ENCODE results near the gene SMIM12.

The SMIM12 gene

GRCh38 chr1:34846265-34846664, 13.3 kb downstream of the SMIM12 start:
- no peak for DNase-seq
- H3K27me3 ChIP-seq (replicated peaks; ENCODE audit: control insufficient read depth, insufficient read depth, low read length, poor library complexity, severe bottlenecking), result no peaks in the 10 kb centered on the region
- no peak overlapping the region for H3K27ac ChIP-seq (ENCODE audit: insufficient read depth, low read length, poor library complexity, severe bottlenecking)
- H3K36me3 ChIP-seq (ENCODE audit: control insufficient read depth, insufficient read depth, low read length), result peaks cover 12% of the 10 kb centered on the region
- no peak overlapping the region for H3K4me3 ChIP-seq (ENCODE audit: insufficient read depth, low read depth, low read length, poor library complexity, severe bottlenecking)
- H3K9me3 ChIP-seq (ENCODE audit: control insufficient read depth, low read length), result no peaks in the 10 kb centered on the region
- H3K4me1 ChIP-seq (ENCODE audit: control insufficient read depth, insufficient read depth, low read length, poor library complexity, severe bottlenecking), result no peaks in the 10 kb centered on the region

GRCh38 chr1:34845131-34845901, 14.2 kb downstream of the SMIM12 start:
- no peak for DNase-seq
- no peak overlapping the region for H3K27ac ChIP-seq (ENCODE audit: insufficient read depth, low read length, poor library complexity, severe bottlenecking)
- H3K4me3 ChIP-seq (ENCODE audit: insufficient read depth, low read depth, low read length, poor library complexity, severe bottlenecking), result no peak overlapping the region
- H3K36me3 ChIP-seq (ENCODE audit: control insufficient read depth, insufficient read depth, low read length), result peaks cover 9% of the 10 kb centered on the region
- H3K27me3 ChIP-seq (replicated peaks; ENCODE audit: control insufficient read depth, insufficient read depth, low read length, poor library complexity, severe bottlenecking), result no peaks in the 10 kb centered on the region
- no peaks in the 10 kb centered on the region for H3K9me3 ChIP-seq (ENCODE audit: control insufficient read depth, low read length)
- no peaks in the 10 kb centered on the region for H3K4me1 ChIP-seq (ENCODE audit: control insufficient read depth, insufficient read depth, low read length, poor library complexity, severe bottlenecking)

- no peaks in the 10 kb centered on the region for H3K4me1 ChIP-seq (ENCODE audit: control insufficient read depth, insufficient read depth, low read length, poor library complexity, severe bottlenecking)
- H3K36me3 ChIP-seq (ENCODE audit: control insufficient read depth, insufficient read depth, low read length), result peaks cover 8% of the 10 kb centered on the region
- H3K27ac ChIP-seq (ENCODE audit: insufficient read depth, low read length, poor library complexity, severe bottlenecking), result no peak overlapping the region
- H3K27me3 ChIP-seq (replicated peaks; ENCODE audit: control insufficient read depth, insufficient read depth, low read length, poor library complexity, severe bottlenecking), result no peaks in the 10 kb centered on the region
- no peak for DNase-seq
- no peak overlapping the region for H3K4me3 ChIP-seq (ENCODE audit: insufficient read depth, low read depth, low read length, poor library complexity, severe bottlenecking)
- H3K9me3 ChIP-seq (ENCODE audit: control insufficient read depth, low read length), result no peaks in the 10 kb centered on the region
These were observed 15.3 kb downstream of the SMIM12 start for GRCh38 chr1:34844252-34844634.

- H3K4me1 ChIP-seq (ENCODE audit: control insufficient read depth, insufficient read depth, low read length, poor library complexity, severe bottlenecking), result no peaks in the 10 kb centered on the region
- peaks cover 6% of the 10 kb centered on the region for H3K36me3 ChIP-seq (ENCODE audit: control insufficient read depth, insufficient read depth, low read length)
- H3K4me3 ChIP-seq (ENCODE audit: insufficient read depth, low read depth, low read length, poor library complexity, severe bottlenecking), result no peak overlapping the region
- H3K27ac ChIP-seq (ENCODE audit: insufficient read depth, low read length, poor library complexity, severe bottlenecking), result no peak overlapping the region
- no peak for DNase-seq
- H3K27me3 ChIP-seq (replicated peaks; ENCODE audit: control insufficient read depth, insufficient read depth, low read length, poor library complexity, severe bottlenecking), result no peaks in the 10 kb centered on the region
- no peaks in the 10 kb centered on the region for H3K9me3 ChIP-seq (ENCODE audit: control insufficient read depth, low read length)
These were observed 15.9 kb downstream of the SMIM12 start for GRCh38 chr1:34843392-34844251.

GRCh38 chr1:34842952-34843371, 16.6 kb downstream of the SMIM12 start:
- H3K9me3 ChIP-seq (ENCODE audit: control insufficient read depth, low read length), result no peaks in the 10 kb centered on the region
- no peak overlapping the region for H3K4me3 ChIP-seq (ENCODE audit: insufficient read depth, low read depth, low read length, poor library complexity, severe bottlenecking)
- peaks cover 5% of the 10 kb centered on the region for H3K36me3 ChIP-seq (ENCODE audit: control insufficient read depth, insufficient read depth, low read length)
- no peak overlapping the region for H3K27ac ChIP-seq (ENCODE audit: insufficient read depth, low read length, poor library complexity, severe bottlenecking)
- H3K27me3 ChIP-seq (replicated peaks; ENCODE audit: control insufficient read depth, insufficient read depth, low read length, poor library complexity, severe bottlenecking), result no peaks in the 10 kb centered on the region
- DNase-seq, result no peak
- H3K4me1 ChIP-seq (ENCODE audit: control insufficient read depth, insufficient read depth, low read length, poor library complexity, severe bottlenecking), result no peaks in the 10 kb centered on the region

- Histone ChIP-seq H3K27ac (ENCODE audit: insufficient read depth, low read length, poor library complexity, severe bottlenecking) (no peak overlapping the region), H3K4me3 (ENCODE audit: insufficient read depth, low read depth, low read length, poor library complexity, severe bottlenecking) (no peak overlapping the region), H3K27me3 (replicated peaks; ENCODE audit: control insufficient read depth, insufficient read depth, low read length, poor library complexity, severe bottlenecking) (no peaks in the 10 kb centered on the region), H3K36me3 (ENCODE audit: control insufficient read depth, insufficient read depth, low read length) (no peaks in the 10 kb centered on the region), H3K9me3 (ENCODE audit: control insufficient read depth, low read length) (no peaks in the 10 kb centered on the region), H3K4me1 (ENCODE audit: control insufficient read depth, insufficient read depth, low read length, poor library complexity, severe bottlenecking) (no peaks in the 10 kb centered on the region)
- DNase-seq, result no peak
These were observed 17.5 kb downstream of the SMIM12 start for GRCh38 chr1:34842073-34842472.

GRCh38 chr1:34840426-34840825, 19.1 kb downstream of the SMIM12 start:
- Histone ChIP-seq H3K27ac (ENCODE audit: insufficient read depth, low read length, poor library complexity, severe bottlenecking) (no peak overlapping the region), H3K27me3 (replicated peaks; ENCODE audit: control insufficient read depth, insufficient read depth, low read length, poor library complexity, severe bottlenecking) (no peaks in the 10 kb centered on the region), H3K36me3 (ENCODE audit: control insufficient read depth, insufficient read depth, low read length) (no peaks in the 10 kb centered on the region), H3K4me1 (ENCODE audit: control insufficient read depth, insufficient read depth, low read length, poor library complexity, severe bottlenecking) (no peaks in the 10 kb centered on the region), H3K9me3 (ENCODE audit: control insufficient read depth, low read length) (no peaks in the 10 kb centered on the region), H3K4me3 (ENCODE audit: insufficient read depth, low read depth, low read length, poor library complexity, severe bottlenecking) (no peak overlapping the region)
- no peak for DNase-seq

- no peaks in the 10 kb centered on the region for H3K9me3 ChIP-seq (ENCODE audit: control insufficient read depth, low read length)
- no peak overlapping the region for H3K4me3 ChIP-seq (ENCODE audit: insufficient read depth, low read depth, low read length, poor library complexity, severe bottlenecking)
- H3K4me1 ChIP-seq (ENCODE audit: control insufficient read depth, insufficient read depth, low read length, poor library complexity, severe bottlenecking), result no peaks in the 10 kb centered on the region
- no peaks in the 10 kb centered on the region for H3K36me3 ChIP-seq (ENCODE audit: control insufficient read depth, insufficient read depth, low read length)
- no peak overlapping the region for H3K27ac ChIP-seq (ENCODE audit: insufficient read depth, low read length, poor library complexity, severe bottlenecking)
- DNase-seq, result no peak
- no peaks in the 10 kb centered on the region for H3K27me3 ChIP-seq (replicated peaks; ENCODE audit: control insufficient read depth, insufficient read depth, low read length, poor library complexity, severe bottlenecking)
These were observed 19.8 kb downstream of the SMIM12 start for GRCh38 chr1:34839526-34840305.

GRCh38 chr1:34833711-34834110, 25.8 kb downstream of the SMIM12 start:
- Histone ChIP-seq H3K36me3 (ENCODE audit: control insufficient read depth, insufficient read depth, low read length) (no peaks in the 10 kb centered on the region), H3K4me1 (ENCODE audit: control insufficient read depth, insufficient read depth, low read length, poor library complexity, severe bottlenecking) (no peaks in the 10 kb centered on the region), H3K9me3 (ENCODE audit: control insufficient read depth, low read length) (no peaks in the 10 kb centered on the region), H3K27ac (ENCODE audit: insufficient read depth, low read length, poor library complexity, severe bottlenecking) (no peak overlapping the region), H3K4me3 (ENCODE audit: insufficient read depth, low read depth, low read length, poor library complexity, severe bottlenecking) (no peak overlapping the region), H3K27me3 (replicated peaks; ENCODE audit: control insufficient read depth, insufficient read depth, low read length, poor library complexity, severe bottlenecking) (no peaks in the 10 kb centered on the region)
- no peak for DNase-seq
